VCaP (cell line): ENCODE data around the gene CAP2.

Experiments
- H3K27ac ChIP-seq: fragments of 450-650 bp; 2 replicates; pipeline ENCODE4 v1.5.1; 2017
- TF ChIP-seq, protein P1 (sequence below): fragments of 450-650 bp; conservative IDR thresholded peaks from 2 replicates; pipeline ENCODE4 v1.5.1; 2017; ENCODE audit warnings: mild to moderate bottlenecking, moderate library complexity

CAP2 gene

DNA sequence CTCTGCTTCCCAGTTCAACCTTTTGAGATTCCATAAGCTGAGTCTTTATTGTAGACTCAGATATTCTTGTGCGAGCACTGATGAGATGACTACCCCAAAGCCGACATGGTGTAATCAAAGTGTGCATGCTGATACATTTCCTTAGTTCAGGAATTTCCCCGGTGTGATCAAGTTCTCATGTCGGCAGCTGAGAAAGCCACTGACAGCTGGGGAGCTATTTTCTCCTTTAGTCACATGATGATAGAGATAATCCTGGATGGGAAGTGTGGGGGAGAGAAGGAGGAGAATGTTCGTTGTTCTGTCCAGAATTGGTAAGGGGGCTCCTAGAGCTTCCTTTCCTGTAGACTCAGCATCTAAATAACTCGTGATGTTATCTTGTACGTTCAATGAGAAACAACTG is 7.7 kb upstream of the CAP2 start:
- TF ChIP-seq, protein P1, sequence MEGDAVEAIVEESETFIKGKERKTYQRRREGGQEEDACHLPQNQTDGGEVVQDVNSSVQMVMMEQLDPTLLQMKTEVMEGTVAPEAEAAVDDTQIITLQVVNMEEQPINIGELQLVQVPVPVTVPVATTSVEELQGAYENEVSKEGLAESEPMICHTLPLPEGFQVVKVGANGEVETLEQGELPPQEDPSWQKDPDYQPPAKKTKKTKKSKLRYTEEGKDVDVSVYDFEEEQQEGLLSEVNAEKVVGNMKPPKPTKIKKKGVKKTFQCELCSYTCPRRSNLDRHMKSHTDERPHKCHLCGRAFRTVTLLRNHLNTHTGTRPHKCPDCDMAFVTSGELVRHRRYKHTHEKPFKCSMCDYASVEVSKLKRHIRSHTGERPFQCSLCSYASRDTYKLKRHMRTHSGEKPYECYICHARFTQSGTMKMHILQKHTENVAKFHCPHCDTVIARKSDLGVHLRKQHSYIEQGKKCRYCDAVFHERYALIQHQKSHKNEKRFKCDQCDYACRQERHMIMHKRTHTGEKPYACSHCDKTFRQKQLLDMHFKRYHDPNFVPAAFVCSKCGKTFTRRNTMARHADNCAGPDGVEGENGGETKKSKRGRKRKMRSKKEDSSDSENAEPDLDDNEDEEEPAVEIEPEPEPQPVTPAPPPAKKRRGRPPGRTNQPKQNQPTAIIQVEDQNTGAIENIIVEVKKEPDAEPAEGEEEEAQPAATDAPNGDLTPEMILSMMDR: no peak
- no peak overlapping the region for H3K27ac ChIP-seq

GRCh38 chr6:17388365-17388764 is 5.0 kb upstream of the CAP2 start:
- TF ChIP-seq, protein P1: no peak
- H3K27ac ChIP-seq: no peak overlapping the region

GRCh38 chr6:17389274-17389847 is 4.0 kb upstream of the CAP2 start:
- no peak overlapping the region for H3K27ac ChIP-seq
- TF ChIP-seq, protein P1: no peak

- H3K27ac ChIP-seq: no peak overlapping the region
- TF ChIP-seq, protein P1: no peak
These were observed 3.1 kb upstream of the CAP2 start for GRCh38 chr6:17390276-17390675.

GRCh38 chr6:17391976-17392375 is 1.4 kb upstream of the CAP2 start:
- no peak overlapping the region for H3K27ac ChIP-seq
- TF ChIP-seq, protein P1: no peak

- TF ChIP-seq, protein P1: no peak
- peak overlapping the region; percentile 52; the same call in 1 of the 2 replicates for H3K27ac ChIP-seq
These were observed 667 bp downstream of the CAP2 start for GRCh38 chr6:17393892-17394631.

DNA sequence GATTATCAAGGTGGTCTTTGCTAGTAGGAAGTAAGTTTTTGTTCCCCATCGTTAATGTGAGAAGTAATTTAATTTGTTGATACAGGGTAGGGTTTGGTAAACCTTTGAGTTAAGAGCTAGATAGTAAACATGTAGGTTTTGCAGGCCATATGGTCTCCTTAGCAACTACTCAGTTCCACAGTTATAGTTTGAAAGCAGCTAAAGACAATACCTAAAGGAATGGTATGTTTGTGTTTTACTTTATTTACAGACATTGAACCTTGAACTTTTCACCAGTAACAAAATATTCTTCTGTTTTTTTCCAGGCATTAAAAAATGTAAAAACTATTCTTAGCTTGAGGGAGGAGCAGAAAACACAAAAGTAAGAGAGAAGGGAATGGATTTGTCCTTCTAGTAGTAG is 1.7 kb downstream of the CAP2 start:
- H3K27ac ChIP-seq: no peak overlapping the region
- TF ChIP-seq, protein P1: no peak
